Stimulated activated naive CD4-positive, alpha-beta T cell (primary cell): ENCODE results near the gene TUSC2.
"Not testable (repeated sequence)": the region's sequence is repeated elsewhere in the genome, so short reads cannot be mapped to it uniquely, and the experiment has no call there.

ENCODE experiments used
- DNase-seq, 6 experiments: peaks; one replicate each; lab custom pipeline; 2025; lab: John Stamatoyannopoulos, UW

Gene TUSC2

GRCh38 chr3:50294089-50294488 lies 33.9 kb downstream of the TUSC2 start:
- no peak for DNase-seq

- DNase-seq: no peak
These were observed 34.8 kb downstream of the TUSC2 start for GRCh38 chr3:50293079-50293801.

DNA sequence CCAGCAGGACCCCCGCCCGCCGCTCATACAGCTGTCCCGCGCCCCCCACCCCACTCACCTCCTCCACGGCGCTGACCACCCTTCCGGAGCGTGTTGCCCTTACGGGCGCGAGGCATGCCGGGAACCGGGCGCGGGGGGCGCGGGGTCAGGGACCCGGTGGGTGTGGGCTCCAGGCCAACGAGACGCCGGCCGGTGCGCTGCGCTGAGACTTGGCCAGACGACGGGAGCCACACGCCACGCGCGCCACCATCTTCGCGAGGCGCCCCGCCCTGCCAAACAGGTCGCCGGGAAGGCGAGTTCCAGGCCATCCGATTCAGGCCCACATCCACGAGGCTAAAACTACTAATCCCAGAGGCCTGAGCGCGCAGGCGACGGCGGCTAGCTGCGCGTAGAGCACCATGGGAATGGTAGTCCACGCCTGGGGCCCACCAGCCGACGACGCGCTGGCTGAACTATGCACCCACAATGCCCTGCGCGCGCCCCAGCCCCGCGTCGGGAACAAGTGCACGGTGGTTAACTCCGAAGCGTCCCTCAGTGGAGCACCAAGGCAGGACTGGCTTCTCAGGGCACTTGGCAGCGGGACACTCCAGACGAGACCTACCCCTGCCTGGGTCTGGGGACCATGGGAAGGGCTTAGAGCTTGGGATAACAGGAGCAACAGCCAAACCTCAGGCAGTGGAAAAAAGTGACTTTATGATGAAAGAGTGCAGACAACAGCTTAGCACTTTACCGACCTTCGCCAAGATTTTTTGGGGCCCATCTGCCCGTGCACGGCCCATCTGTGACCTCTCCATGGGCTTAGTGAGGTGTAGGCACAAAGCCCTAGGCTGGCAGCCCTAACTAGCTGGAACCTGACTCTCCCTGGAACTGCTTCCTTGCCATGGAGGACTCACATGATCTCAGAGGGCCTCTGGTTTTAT lies 35.6 kb downstream of the TUSC2 start, which contains the start of gene IFRD2:
Gene IFRD2 (minus strand): TSS at position 271 of the 920 bp plus-strand sequence. CDS start 155 bp downstream, at position 116.
- DNase-seq: peak; percentile 86 to 95 (median 94)

DNA sequence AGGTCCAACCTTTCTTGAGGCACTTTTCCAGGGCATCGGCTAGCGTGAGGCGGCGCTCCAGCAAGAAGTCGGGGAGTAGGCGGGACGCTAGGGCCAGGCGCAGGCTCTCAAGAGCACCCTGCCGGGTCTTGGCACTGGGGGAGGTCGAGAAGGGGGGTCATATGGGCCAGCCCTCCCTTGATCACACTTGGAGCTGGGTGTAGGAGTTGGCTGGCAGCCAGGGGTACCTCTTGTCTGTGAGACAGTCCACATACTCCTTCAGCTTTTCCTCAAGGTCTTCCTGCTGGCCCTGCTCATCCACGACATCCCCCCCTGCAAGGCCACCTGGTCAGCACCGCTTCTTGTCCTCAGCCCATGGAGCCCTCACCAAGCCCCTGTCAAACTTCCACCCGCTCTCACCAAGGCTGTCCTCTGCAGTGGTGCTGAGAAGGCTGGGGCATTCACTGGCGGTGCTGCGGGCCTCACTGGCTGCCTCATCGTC lies 37.8 kb downstream of the TUSC2 start:
- DNase-seq: no peak

- no peak for DNase-seq
These were observed 38.9 kb downstream of the TUSC2 start for GRCh38 chr3:50289130-50289529.

GRCh38 chr3:50288387-50289007 lies 39.5 kb downstream of the TUSC2 start:
- no peak for DNase-seq

GRCh38 chr3:50287262-50287661 lies 40.8 kb downstream of the TUSC2 start:
- DNase-seq: no peak

- no peak for DNase-seq
These were observed 41.4 kb downstream of the TUSC2 start for GRCh38 chr3:50286322-50287227.

GRCh38 chr3:50284121-50284520 lies 43.9 kb downstream of the TUSC2 start:
- DNase-seq: not testable (repeated sequence)

GRCh38 chr3:50279255-50280016 lies 48.6 kb downstream of the TUSC2 start:
- no peak for DNase-seq

GRCh38 chr3:50278880-50279224 lies 49.2 kb downstream of the TUSC2 start, which contains the start of gene LSMEM2:
TSS of gene LSMEM2 (plus strand) at chr3:50279087. CDS start at chr3:50279114, 27 bp downstream.
- DNase-seq: no peak

- no peak for DNase-seq
These were observed 49.7 kb downstream of the TUSC2 start for GRCh38 chr3:50278123-50278879.

- DNase-seq: no peak
These were observed 51.3 kb downstream of the TUSC2 start for GRCh38 chr3:50276762-50277101.

DNA sequence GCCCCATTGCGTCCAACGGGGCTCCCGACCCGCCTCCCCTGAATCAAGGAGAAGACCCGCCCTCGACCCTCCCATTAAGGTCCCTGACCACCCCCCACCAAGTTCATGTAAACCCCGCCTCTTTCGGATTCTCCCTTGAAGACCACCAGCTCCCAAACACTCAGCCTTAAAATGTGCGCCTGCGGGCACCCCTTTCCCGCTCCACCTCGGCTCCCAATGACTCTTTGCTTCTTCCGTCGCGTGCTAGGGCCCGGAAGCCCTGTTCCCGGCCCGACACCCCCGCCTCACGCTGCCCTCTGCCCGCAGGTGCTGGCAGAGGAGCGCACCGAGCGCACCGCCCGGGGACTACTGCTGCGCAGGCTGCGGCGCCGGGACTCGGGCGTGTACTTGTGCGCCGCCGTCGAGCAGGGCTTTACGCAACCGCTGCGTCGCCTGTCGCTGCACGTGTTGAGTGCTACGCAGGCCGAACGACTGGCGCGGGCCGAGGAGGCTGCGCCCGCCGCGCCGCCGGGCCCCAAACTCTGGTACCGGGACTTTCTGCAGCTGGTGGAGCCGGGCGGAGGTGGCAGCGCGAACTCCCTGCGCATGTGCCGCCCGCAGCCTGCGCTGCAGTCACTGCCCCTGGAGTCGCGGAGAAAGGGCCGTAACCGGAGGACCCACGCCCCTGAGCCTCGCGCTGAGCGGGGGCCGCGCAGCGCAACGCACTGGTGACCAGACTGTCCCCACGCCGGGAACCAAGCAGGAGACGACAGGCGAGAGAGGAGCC lies 51.8 kb downstream of the TUSC2 start:
- peak in 2 of 6 experiments; percentile 16 to 23 for DNase-seq

GRCh38 chr3:50275141-50275995 lies 52.7 kb downstream of the TUSC2 start:
- DNase-seq: peak in 3 of 6 experiments; percentile 12 to 23 (median 13)
